ENCODE data around the gene EXOC6. TPM values are rescaled to one million over a fixed set of nuclear protein-coding genes. Genes with fewer than 3 reads are reported as not detected.

Gene EXOC6
- total RNA-seq, 1 experiment from 2014 or later, result 4.3 TPM

- DNase-seq (ENCODE audit: low read depth), result no peak
Observed at GRCh38 chr10:93063977-93064660, 215.8 kb downstream of the EXOC6 start.

- no peak for DNase-seq (ENCODE audit: low read depth)
Observed at GRCh38 chr10:93064874-93065660, 216.7 kb downstream of the EXOC6 start.

- no peak for DNase-seq (ENCODE audit: low read depth)
Observed at GRCh38 chr10:93065675-93066543, 217.6 kb downstream of the EXOC6 start.

- no peak for DNase-seq (ENCODE audit: low read depth)
Observed at GRCh38 chr10:93066544-93066913, 218.2 kb downstream of the EXOC6 start.

GRCh38 chr10:93067443-93068365 lies 219.4 kb downstream of the EXOC6 start:
- DNase-seq (ENCODE audit: low read depth), result no peak

- DNase-seq (ENCODE audit: low read depth), result no peak
Observed at GRCh38 chr10:93068411-93069244, 220.3 kb downstream of the EXOC6 start.

- no peak for DNase-seq (ENCODE audit: low read depth)
Observed at GRCh38 chr10:93069245-93069561, 220.9 kb downstream of the EXOC6 start.

GRCh38 chr10:93070378-93071176 lies 222.3 kb downstream of the EXOC6 start:
- DNase-seq (ENCODE audit: low read depth), result no peak

GRCh38 chr10:93071177-93071472 lies 222.8 kb downstream of the EXOC6 start:
- no peak for DNase-seq (ENCODE audit: low read depth)

GRCh38 chr10:93071674-93072224 lies 223.4 kb downstream of the EXOC6 start:
- no peak for DNase-seq (ENCODE audit: low read depth)

GRCh38 chr10:93072225-93072712 lies 223.9 kb downstream of the EXOC6 start:
- no peak for DNase-seq (ENCODE audit: low read depth)

- no peak for DNase-seq (ENCODE audit: low read depth)
Observed at GRCh38 chr10:93072713-93073538, 224.6 kb downstream of the EXOC6 start.

- no peak for DNase-seq (ENCODE audit: low read depth)
Observed at GRCh38 chr10:93073539-93074146, 225.3 kb downstream of the EXOC6 start, which contains the start of gene CYP26A1. Gene CYP26A1, plus strand, starts transcription at chr10:93073893. Its CDS starts 42 bp downstream, at chr10:93073935.

- no peak for DNase-seq (ENCODE audit: low read depth)
Observed at GRCh38 chr10:93074147-93074596, 225.9 kb downstream of the EXOC6 start.

- DNase-seq (ENCODE audit: low read depth), result no peak
Observed at GRCh38 chr10:93074597-93075368, 226.5 kb downstream of the EXOC6 start.

- no peak for DNase-seq (ENCODE audit: low read depth)
Observed at GRCh38 chr10:93075369-93076221, 227.3 kb downstream of the EXOC6 start.

All from LHCN-M2 (cell line).